A673 (cell line): Measurements from ENCODE around the gene SHISA9. TPM values are rescaled to one million over a fixed set of nuclear protein-coding genes. Genes with fewer than 3 reads are reported as not detected.

Source experiments
- BruUV-seq: library from RNA; stranded (reverse); fragments of 400-500 nt; replicated peaks from 2 replicates; lab custom pipeline; 2021; lab: Mats Ljungman, UMichigan
- CTCF ChIA-PET: fragments of 300-600 bp; sonication (Branson Sonifier 250); formaldehyde crosslinking; loops from one replicate; lab custom pipeline; 2022; ENCODE audit warnings: antibody characterized with exemption; lab: Charles Lee
- POLR2A ChIA-PET: fragments of 300-600 bp; sonication (Branson Sonifier 250); formaldehyde crosslinking; loops from one replicate; lab custom pipeline; 2022; ENCODE audit warnings: antibody characterized with exemption; ENCODE audit not compliant: low non-redundant PET; lab: Charles Lee
- DNase-seq: peaks from one replicate; pipeline ENCODE4 v3.0.0-alpha.2; 2015; ENCODE audit warnings: low spot score
- H3K27ac ChIP-seq: fragments of 200-600 bp; sonication (generic); 2 replicates; pipeline ENCODE4 v1.5.1; 2016; ENCODE audit warnings: mixed run types, low read depth, mild to moderate bottlenecking, mixed read lengths, antibody characterized with exemption, low read length; ENCODE audit not compliant: poor library complexity, severe bottlenecking
- H3K27me3 ChIP-seq: fragments of 200-600 bp; sonication (generic); replicated peaks from 2 replicates; pipeline ENCODE4 v1.6.1; 2017; ENCODE audit warnings: mixed run types, low read depth, mild to moderate bottlenecking, mixed read lengths, antibody characterized with exemption, low read length; ENCODE audit not compliant: insufficient read depth, poor library complexity
- H3K36me3 ChIP-seq: fragments of 200-600 bp; sonication (generic); 2 replicates; pipeline ENCODE4 v1.6.1; 2016; ENCODE audit warnings: mixed run types, mild to moderate bottlenecking, mixed read lengths, antibody characterized with exemption, low read length; ENCODE audit not compliant: insufficient read depth, poor library complexity, severe bottlenecking
- H3K4me1 ChIP-seq: fragments of 200-600 bp; sonication (generic); 2 replicates; pipeline ENCODE4 v1.6.1; 2017; ENCODE audit warnings: mixed run types, mild to moderate bottlenecking, mixed read lengths, antibody characterized with exemption, low read length; ENCODE audit not compliant: insufficient read depth, poor library complexity, severe bottlenecking
- H3K4me3 ChIP-seq: fragments of 200-600 bp; sonication (generic); 2 replicates; pipeline ENCODE4 v1.5.1; 2016; ENCODE audit warnings: low read depth, mixed run types, mild to moderate bottlenecking, mixed read lengths, low read length; ENCODE audit not compliant: poor library complexity, severe bottlenecking
- H3K9me3 ChIP-seq: fragments of 200-600 bp; sonication (generic); 2 replicates; pipeline ENCODE4 v1.6.1; 2016; ENCODE audit warnings: mixed run types, low read depth, mild to moderate bottlenecking, mixed read lengths, antibody characterized with exemption, low read length; ENCODE audit not compliant: poor library complexity, severe bottlenecking
- EZH2 ChIP-seq: fragments of 200-600 bp; sonication (generic); IDR thresholded peaks from 2 replicates; pipeline ENCODE4 v1.6.1; 2017; ENCODE audit warnings: borderline replicate concordance, low read depth, mild to moderate bottlenecking, mixed read lengths, antibody characterized with exemption, low read length; ENCODE audit not compliant: poor library complexity, severe bottlenecking
- intact Hi-C: fragments of 100-400 bp; cut with micrococcal nuclease; formaldehyde crosslinking; loops from one replicate; pipeline ENCODE4 v1.10.0; 2022; ENCODE audit not compliant: unreplicated experiment
- total RNA-seq: library from RNA; stranded (reverse); gene quantifications from 2 replicates; pipeline ENCODE4 v1.2.3, GENCODE V29; 2021
- TF ChIP-seq, protein P1 (sequence below): fragments of 300-800, 200-600 bp; sonication (generic); conservative IDR thresholded peaks from 2 replicates; pipeline ENCODE4 v1.5.1; 2017; ENCODE audit warnings: low read depth, mild to moderate bottlenecking, antibody characterized with exemption, low read length, moderate library complexity, mixed read lengths

Gene SHISA9
- total RNA-seq, 1 experiment from 2014 or later = not detected

- Histone ChIP-seq H3K4me1 (no peaks in the 10 kb centered on the region), H3K27ac (no peak overlapping the region), H3K9me3 (no peaks in the 10 kb centered on the region), H3K27me3 (no peaks in the 10 kb centered on the region), H3K36me3 (no peaks in the 10 kb centered on the region), H3K4me3 (no peak overlapping the region)
- CTCF ChIA-PET = no interaction called here
- BruUV-seq = no TSS peak
- DNase-seq = no peak
- POLR2A ChIA-PET = no interaction called here
- TF ChIP-seq, protein P1, sequence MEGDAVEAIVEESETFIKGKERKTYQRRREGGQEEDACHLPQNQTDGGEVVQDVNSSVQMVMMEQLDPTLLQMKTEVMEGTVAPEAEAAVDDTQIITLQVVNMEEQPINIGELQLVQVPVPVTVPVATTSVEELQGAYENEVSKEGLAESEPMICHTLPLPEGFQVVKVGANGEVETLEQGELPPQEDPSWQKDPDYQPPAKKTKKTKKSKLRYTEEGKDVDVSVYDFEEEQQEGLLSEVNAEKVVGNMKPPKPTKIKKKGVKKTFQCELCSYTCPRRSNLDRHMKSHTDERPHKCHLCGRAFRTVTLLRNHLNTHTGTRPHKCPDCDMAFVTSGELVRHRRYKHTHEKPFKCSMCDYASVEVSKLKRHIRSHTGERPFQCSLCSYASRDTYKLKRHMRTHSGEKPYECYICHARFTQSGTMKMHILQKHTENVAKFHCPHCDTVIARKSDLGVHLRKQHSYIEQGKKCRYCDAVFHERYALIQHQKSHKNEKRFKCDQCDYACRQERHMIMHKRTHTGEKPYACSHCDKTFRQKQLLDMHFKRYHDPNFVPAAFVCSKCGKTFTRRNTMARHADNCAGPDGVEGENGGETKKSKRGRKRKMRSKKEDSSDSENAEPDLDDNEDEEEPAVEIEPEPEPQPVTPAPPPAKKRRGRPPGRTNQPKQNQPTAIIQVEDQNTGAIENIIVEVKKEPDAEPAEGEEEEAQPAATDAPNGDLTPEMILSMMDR = no peak
- no peak for TF ChIP-seq EZH2
- intact Hi-C loops = no loop called here
Observed at GRCh38 chr16:12881740-12882139, 19.7 kb upstream of the SHISA9 start.

- no peak for TF ChIP-seq EZH2
- TF ChIP-seq, protein P1 = no peak
- no peak for DNase-seq
- ChIA-PET POLR2A (interaction anchor here (0.6 kb wide), 1 partner anchor 683 kb away, joined by 5 read pairs; no protein-coding TSS in a partner anchor), CTCF (no interaction called here)
- no peaks in the 10 kb centered on the region for H3K36me3 ChIP-seq
- intact Hi-C loops = no loop called here
- no peaks in the 10 kb centered on the region for H3K27me3 ChIP-seq
- BruUV-seq = no TSS peak
- no peak overlapping the region for H3K4me3 ChIP-seq
- H3K9me3 ChIP-seq = no peaks in the 10 kb centered on the region
- H3K4me1 ChIP-seq = no peaks in the 10 kb centered on the region
- no peak overlapping the region for H3K27ac ChIP-seq
Observed at GRCh38 chr16:12885742-12886141, 15.7 kb upstream of the SHISA9 start.

GRCh38 chr16:12891836-12892235 lies 9.6 kb upstream of the SHISA9 start:
- no peak for DNase-seq
- no TSS peak for BruUV-seq
- H3K36me3 ChIP-seq = no peaks in the 10 kb centered on the region
- no peaks in the 10 kb centered on the region for H3K4me1 ChIP-seq
- TF ChIP-seq, protein P1 = no peak
- TF ChIP-seq EZH2 = no peak
- intact Hi-C loops = loop anchor here (10.0 kb wide), 1 partner anchor 983 kb away; no protein-coding TSS in a partner anchor
- no peaks in the 10 kb centered on the region for H3K9me3 ChIP-seq
- POLR2A ChIA-PET = no interaction called here
- no peak overlapping the region for H3K27ac ChIP-seq
- H3K4me3 ChIP-seq = no peak overlapping the region
- no peaks in the 10 kb centered on the region for H3K27me3 ChIP-seq
- CTCF ChIA-PET = no interaction called here
